GM23338 (cell line): Measurements from ENCODE around the gene BIN1. TPM values are rescaled to one million over a fixed set of nuclear protein-coding genes. Genes with fewer than 3 reads are reported as not detected.

Experiments
- ATAC-seq: fragments of 200-7000 bp; cut with Tn5 transposase; 3 replicates; pipeline ENCODE4 v1.9.1; 2020
- DNase-seq: peaks from one replicate; pipeline ENCODE4 v3.0.0-alpha.2; 2015; ENCODE audit warnings: low spot score
- H2AFZ ChIP-seq: fragments of 200-600 bp; sonication (generic); 2 replicates; pipeline ENCODE4 v1.8.0; 2016; ENCODE audit warnings: antibody characterized with exemption, mild to moderate bottlenecking, moderate library complexity
- H3F3A ChIP-seq: fragments of 200-600 bp; sonication (generic); replicated peaks from 2 replicates; pipeline ENCODE4 v1.8.0; 2017; ENCODE audit warnings: antibody characterized with exemption, mixed run types, low read depth
- H3K27ac ChIP-seq: fragments of 200-600 bp; sonication (generic); 2 replicates; pipeline ENCODE4 v1.6.1; 2016; ENCODE audit warnings: low read depth
- H3K27me3 ChIP-seq: fragments of 200-600 bp; sonication (generic); 2 replicates; pipeline ENCODE4 v1.8.0; 2016; ENCODE audit warnings: mild to moderate bottlenecking, mixed run types, moderate library complexity; ENCODE audit not compliant: insufficient read depth
- H3K36me3 ChIP-seq: fragments of 200-600 bp; sonication (generic); 2 replicates; pipeline ENCODE4 v1.8.0; 2016; ENCODE audit warnings: mild to moderate bottlenecking; ENCODE audit not compliant: insufficient read depth
- H3K4me1 ChIP-seq: fragments of 200-600 bp; sonication (generic); 2 replicates; pipeline ENCODE4 v1.8.0; 2016; ENCODE audit warnings: mild to moderate bottlenecking, moderate library complexity; ENCODE audit not compliant: insufficient read depth
- H3K4me2 ChIP-seq: fragments of 200-600 bp; sonication (generic); 2 replicates; pipeline ENCODE4 v1.7.1; 2017; ENCODE audit warnings: mixed run types
- H3K4me3 ChIP-seq: fragments of 200-600 bp; sonication (generic); 2 replicates; pipeline ENCODE4 v1.6.1; 2016; ENCODE audit warnings: mixed run types
- H3K79me2 ChIP-seq: fragments of 200-600 bp; sonication (generic); replicated peaks from 2 replicates; pipeline ENCODE4 v1.8.0; 2017; ENCODE audit warnings: mild to moderate bottlenecking; ENCODE audit not compliant: insufficient read depth
- H3K9me2 ChIP-seq: fragments of 200-600 bp; sonication (generic); 2 replicates; pipeline ENCODE4 v1.8.0; 2017; ENCODE audit not compliant: insufficient read depth
- H4K20me1 ChIP-seq: fragments of 200-600 bp; sonication (generic); replicated peaks from 2 replicates; pipeline ENCODE4 v1.8.0; 2017; ENCODE audit warnings: mild to moderate bottlenecking; ENCODE audit not compliant: insufficient read depth
- H3K27ac Mint-ChIP-seq: 2 replicates; pipeline ENCODE4 v1.8.0; 2020; ENCODE audit warnings: inconsistent platforms, mild to moderate bottlenecking, moderate library complexity, mixed read lengths
- H3K27me3 Mint-ChIP-seq: 3 replicates; pipeline ENCODE4 v1.8.0; 2022; ENCODE audit warnings: low read depth, mild to moderate bottlenecking, moderate library complexity, mixed read lengths, inconsistent platforms; ENCODE audit not compliant: insufficient read depth, poor library complexity
- H3K36me3 Mint-ChIP-seq: 3 replicates; pipeline ENCODE4 v1.8.0; 2021; ENCODE audit warnings: low read depth, mild to moderate bottlenecking, inconsistent platforms, moderate library complexity, mixed read lengths
- H3K4me1 Mint-ChIP-seq: 3 replicates; pipeline ENCODE4 v1.8.0; 2020; ENCODE audit warnings: mild to moderate bottlenecking, inconsistent platforms, mixed read lengths
- H3K4me3 Mint-ChIP-seq: 3 replicates; pipeline ENCODE4 v1.8.0; 2021; ENCODE audit warnings: moderate library complexity, mild to moderate bottlenecking, inconsistent platforms, mixed read lengths
- H3K9me3 Mint-ChIP-seq: 3 replicates; pipeline ENCODE4 v1.8.0; 2020; ENCODE audit warnings: moderate library complexity, mild to moderate bottlenecking, inconsistent platforms, mixed read lengths
- CREB1 ChIP-seq: fragments of 250-450 bp; sonication (Bioruptor Pico); IDR thresholded peaks from 2 replicates; pipeline ENCODE4 v1.5.0; 2020; ENCODE audit warnings: low read depth, mild to moderate bottlenecking, moderate library complexity
- ETS1 ChIP-seq: IDR thresholded peaks from 2 replicates; pipeline ENCODE4 v1.6.1; 2016; ENCODE audit warnings: antibody characterized with exemption
- EZH2 ChIP-seq: fragments of 200-600 bp; sonication (generic); IDR thresholded peaks from one replicate; pipeline ENCODE4 v1.8.0; 2017; ENCODE audit warnings: antibody characterized with exemption, mild to moderate bottlenecking, low read depth; ENCODE audit not compliant: unreplicated experiment
- EZH2phosphoT487 ChIP-seq: fragments of 200-600 bp; sonication (generic); IDR thresholded peaks from one replicate; pipeline ENCODE4 v1.8.1; 2018; ENCODE audit warnings: antibody characterized with exemption; ENCODE audit not compliant: unreplicated experiment
- JUNB ChIP-seq: IDR thresholded peaks from one replicate; pipeline ENCODE4 v1.6.1; 2016; ENCODE audit warnings: antibody characterized with exemption; ENCODE audit not compliant: unreplicated experiment
- NANOG ChIP-seq: IDR thresholded peaks from 2 replicates; pipeline ENCODE4 v1.6.1; 2016; ENCODE audit warnings: antibody characterized with exemption, borderline replicate concordance
- POLR2AphosphoS5 ChIP-seq: IDR thresholded peaks from 2 replicates; pipeline ENCODE4 v1.6.1; 2016; ENCODE audit warnings: antibody characterized with exemption, low read depth
- STAT1 ChIP-seq: IDR thresholded peaks from one replicate; pipeline ENCODE4 v1.6.1; 2016; ENCODE audit warnings: antibody characterized with exemption; ENCODE audit not compliant: unreplicated experiment
- ZNF114 ChIP-seq: fragments of 250-450 bp; sonication (Bioruptor Pico); IDR thresholded peaks from 2 replicates; pipeline ENCODE4 v1.5.0; 2020; ENCODE audit warnings: mild to moderate bottlenecking, moderate library complexity
- ZNF331 ChIP-seq: fragments of 250-450 bp; sonication (Bioruptor Pico); IDR thresholded peaks from 2 replicates; pipeline ENCODE4 v1.5.0; 2020; ENCODE audit warnings: low read depth, mild to moderate bottlenecking, moderate library complexity
- ZNF462 ChIP-seq: fragments of 250-450 bp; sonication (Bioruptor Pico); IDR thresholded peaks from 2 replicates; pipeline ENCODE4 v1.5.0; 2020; ENCODE audit warnings: mild to moderate bottlenecking, moderate library complexity
- polyA plus RNA-seq: library from polyadenylated mRNA; unstranded; fragments of >200 nt; fragmentation: Nextera tagmentation; extraction: Ambion mirVana; gene quantifications from 2 replicates; pipeline ENCODE4 v1.2.1, GENCODE V29; 2016
- total RNA-seq: library from RNA; depleted of rRNA; stranded (reverse); fragments of >200 nt; shearing (Covaris generic); gene quantifications from 2 replicates; pipeline ENCODE4 v1.2.3, GENCODE V29; 2014

The BIN1 gene
- total and polyA plus RNA-seq, 2 experiments from 2014 or later = 30.1 to 56.4 TPM

GRCh38 chr2:127060264-127060945, 46.5 kb downstream of the BIN1 start (continued):
- no peak for TF ChIP-seq ZNF462 (CRISPR knock-in tag)
- TF ChIP-seq CREB1 (CRISPR knock-in tag) = no peak
- no peak for TF ChIP-seq JUNB
- no peak for TF ChIP-seq NANOG
- no peak for TF ChIP-seq EZH2phosphoT487
- no peak for TF ChIP-seq ETS1
- no peak for TF ChIP-seq STAT1

GRCh38 chr2:127059559-127059958, 47.4 kb downstream of the BIN1 start:
- no peak for ATAC-seq
- H3K9me3 Mint-ChIP-seq = no peaks in the 10 kb centered on the region; the same call in 1 of the 3 replicates
- H3K79me2 ChIP-seq = no peaks in the 10 kb centered on the region
- H3K27me3 ChIP-seq = no peaks in the 10 kb centered on the region
- no peak overlapping the region for H2AFZ ChIP-seq
- no peaks in the 10 kb centered on the region for H3K4me1 ChIP-seq
- no peaks in the 10 kb centered on the region for H4K20me1 ChIP-seq
- H3K27me3 Mint-ChIP-seq = peaks cover 3% of the 10 kb centered on the region
- no peaks in the 10 kb centered on the region for H3F3A ChIP-seq
- H3K36me3 ChIP-seq = no peaks in the 10 kb centered on the region
- no peak overlapping the region for H3K4me2 ChIP-seq
- DNase-seq = no peak
- H3K9me2 ChIP-seq = no peaks in the 10 kb centered on the region
- H3K27ac Mint-ChIP-seq = no peak overlapping the region
- H3K4me3 ChIP-seq = no peak overlapping the region
- H3K4me3 Mint-ChIP-seq = no peak overlapping the region
- H3K36me3 Mint-ChIP-seq = peaks cover 17% of the 10 kb centered on the region; the same call in 2 of the 3 replicates
- peaks cover 9% of the 10 kb centered on the region; the same call in 1 of the 3 replicates for H3K4me1 Mint-ChIP-seq
- no peak overlapping the region for H3K27ac ChIP-seq
- no peak for TF ChIP-seq EZH2phosphoT487
- TF ChIP-seq ETS1 = no peak
- no peak for TF ChIP-seq EZH2
- no peak for TF ChIP-seq ZNF331 (CRISPR knock-in tag)
- TF ChIP-seq ZNF114 (CRISPR knock-in tag) = no peak
- TF ChIP-seq NANOG = no peak
- TF ChIP-seq JUNB = no peak
- no peak for TF ChIP-seq POLR2AphosphoS5
- TF ChIP-seq STAT1 = no peak
